Left cardiac atrium (tissue), 4 donors: Measurements from ENCODE around the gene TNS3. TPM values are rescaled to one million over a fixed set of nuclear protein-coding genes. Genes with fewer than 3 reads are reported as not detected.

Experiments
- ATAC-seq, 2 donors: fragments of 200-7000 bp; cut with Tn5 transposase; one replicate each; pipeline ENCODE4 v1.9.1; 2020; ENCODE audit warnings: mild to moderate bottlenecking in 2 of 2, moderate library complexity in 2 of 2
- DNase-seq: peaks from one replicate; pipeline ENCODE4 v3.0.0-alpha.2; 2020
- intact Hi-C, 2 donors: fragments of 100-400 bp; cut with DNase I; formaldehyde crosslinking; loops; one replicate each; pipeline versions ENCODE4 v1.14.1 to v1.15.1; 2022 to 2023
- total RNA-seq, 2 donors: library from RNA; stranded (reverse); fragmentation: NEBNext Ultra II Directional; extraction: Animal tissue kit (Norgen Biotek cat#: 25700); gene quantifications; one replicate each; pipeline ENCODE4 v1.2.1, GENCODE V29; 2021
- donor health status: DM: no; HTN: yes; CAD: no.
- donor health status: DM: no; HTN: yes; CAD: no; lungs with severe emphysema.
- donor health status: DM: yes; HTN: yes; CAD: no.
- donor health status: Dilated cardiomyopathy.

The TNS3 gene
- total RNA-seq, 2 donors from 2014 or later: 51.4 to 66.9 TPM

DNA sequence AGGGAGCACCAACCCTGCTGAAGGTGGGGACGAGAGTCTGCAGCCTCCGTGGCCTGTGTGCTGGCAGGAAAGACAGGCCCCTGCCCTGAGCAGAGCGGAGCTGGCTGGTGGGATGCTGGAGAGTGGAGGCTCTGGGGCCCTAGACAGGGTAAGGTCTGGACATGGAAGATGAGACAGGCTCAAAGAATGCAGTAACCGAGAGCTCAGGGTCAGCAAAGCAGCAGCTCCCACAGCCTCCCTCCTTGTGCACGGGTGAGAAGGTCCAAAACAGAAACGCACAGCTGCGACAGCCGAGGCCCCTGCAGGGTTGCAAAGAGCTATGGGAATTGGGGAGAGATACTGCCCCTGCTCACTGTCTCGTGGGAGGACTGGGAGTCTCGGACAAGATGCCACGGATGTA lies 80.5 kb downstream of the TNS3 start:
- intact Hi-C loops: no loop called here
- peak; percentile 36 to 78 for ATAC-seq
- no peak for DNase-seq

DNA sequence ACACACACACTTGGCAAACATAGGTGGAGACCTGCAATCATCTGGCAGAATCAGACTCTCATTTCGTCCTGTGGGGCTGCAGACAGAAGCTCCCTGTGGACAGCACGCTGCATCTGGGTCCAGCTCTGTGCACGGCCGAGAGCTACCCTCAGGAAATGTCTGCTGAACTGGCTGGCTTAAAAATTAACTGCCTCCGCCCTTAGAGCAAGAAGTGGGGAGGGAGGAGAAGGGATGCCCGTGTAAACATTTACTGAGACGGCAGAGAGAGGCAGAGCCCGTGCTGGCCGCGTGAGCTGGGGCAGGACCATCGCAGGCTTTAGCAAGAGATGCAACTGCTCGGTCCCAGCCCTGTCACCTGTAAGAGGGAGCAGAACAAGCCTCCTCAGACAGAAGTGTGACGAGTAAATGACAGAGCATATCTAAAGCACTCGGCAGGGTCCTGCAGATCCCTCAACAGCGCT lies 81.8 kb downstream of the TNS3 start:
- ATAC-seq: no peak
- intact Hi-C loops: no loop called here
- DNase-seq: no peak

DNA sequence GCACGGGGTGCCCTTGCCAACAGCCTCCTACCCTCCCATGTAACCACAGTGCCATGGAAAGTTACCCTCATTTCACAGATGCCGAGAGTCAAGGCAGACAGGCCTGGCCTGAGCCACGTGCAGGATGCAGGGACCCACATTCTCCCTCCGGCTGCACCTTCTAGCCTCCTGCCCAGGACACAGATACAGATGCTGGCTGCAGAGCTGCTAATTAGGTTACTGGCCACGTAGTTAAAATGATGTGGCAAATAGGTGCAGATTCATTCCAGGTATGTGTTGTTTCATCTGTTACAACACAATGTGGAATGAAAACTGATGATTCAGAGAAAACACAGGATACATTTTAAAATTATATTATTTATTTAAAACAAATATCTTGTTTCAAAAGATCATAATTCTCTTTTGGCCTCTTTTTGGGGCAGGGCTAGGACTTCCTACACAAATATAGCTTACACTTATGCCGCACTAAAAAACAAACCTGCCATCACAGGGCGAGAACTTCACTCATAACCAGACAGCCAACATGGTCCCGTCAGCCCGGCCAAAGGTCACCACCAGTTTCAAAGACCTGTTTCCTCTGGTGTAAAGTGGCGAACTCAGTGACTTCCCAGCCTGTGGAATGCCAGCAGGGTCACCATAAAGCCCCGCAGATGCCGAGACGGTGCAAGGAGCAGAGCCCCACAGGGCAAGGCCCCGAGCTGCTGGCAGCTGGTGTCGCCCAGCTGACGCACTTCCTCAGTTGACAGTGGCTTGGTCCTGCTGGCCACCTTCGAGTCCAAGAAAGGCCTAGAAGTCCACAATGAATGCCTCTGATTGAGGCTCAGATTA lies 83.5 kb downstream of the TNS3 start:
- intact Hi-C loops: no loop called here

DNA sequence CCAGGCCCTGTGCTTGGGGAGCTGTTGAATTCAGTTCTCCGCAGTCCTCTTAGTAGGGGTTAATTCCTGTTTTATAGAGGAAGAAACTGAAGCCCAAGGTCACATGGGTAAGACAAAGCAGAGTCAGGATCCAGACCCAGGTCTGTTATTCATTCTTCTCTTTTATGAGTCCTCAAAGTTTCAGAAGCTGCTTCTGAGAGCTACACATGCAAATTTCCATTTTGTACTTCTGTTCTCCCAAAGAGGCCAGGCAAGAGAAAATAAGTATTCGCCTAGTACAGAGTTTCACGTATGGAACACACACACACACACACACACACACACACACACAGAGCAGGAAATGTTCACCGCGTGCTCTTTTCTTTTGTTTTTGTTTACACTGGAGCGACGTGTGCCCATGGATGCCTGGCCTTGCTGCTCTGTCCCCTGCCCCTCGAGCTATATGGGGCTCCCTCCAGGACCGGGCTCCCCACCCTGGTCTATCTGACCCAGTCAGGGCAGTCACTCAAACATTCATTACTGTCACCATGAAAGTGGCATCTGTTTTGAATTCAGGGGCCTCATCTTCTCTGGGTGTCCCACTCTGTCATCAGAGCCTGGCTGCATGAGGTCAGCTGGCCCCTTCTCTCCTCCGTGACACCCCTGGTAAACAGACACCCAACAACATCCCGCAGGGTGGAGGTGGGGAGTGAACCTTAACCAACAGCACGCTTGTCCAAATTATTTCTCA lies 84.4 kb downstream of the TNS3 start:
- ATAC-seq: no peak
- intact Hi-C loops: no loop called here
- DNase-seq: no peak

More for the DNA sequence above, 83.5 kb downstream of the TNS3 start:
- ATAC-seq: no peak
- DNase-seq: no peak

DNA sequence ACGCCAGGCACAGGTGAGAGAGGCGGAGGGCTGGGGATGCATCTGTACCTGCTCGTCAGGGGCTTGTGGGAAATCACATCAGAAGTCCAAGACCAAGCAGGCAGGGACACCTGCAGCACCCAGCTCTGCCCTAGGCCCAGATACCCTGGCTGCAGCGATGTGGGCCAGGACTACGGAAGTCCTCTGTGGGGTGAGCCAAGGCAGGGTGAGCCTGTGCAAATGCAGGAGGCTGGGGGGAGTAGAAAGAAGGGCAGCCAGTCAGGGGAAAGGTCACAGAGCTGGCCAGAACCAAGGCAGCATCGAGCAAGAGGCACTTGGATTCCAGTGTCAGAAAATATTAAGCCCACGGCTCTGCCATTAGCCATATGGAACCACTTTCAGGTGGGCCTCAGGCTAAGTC lies 85.2 kb downstream of the TNS3 start:
- DNase-seq (no peak), ATAC-seq (no peak)
- intact Hi-C loops: no loop called here

DNA sequence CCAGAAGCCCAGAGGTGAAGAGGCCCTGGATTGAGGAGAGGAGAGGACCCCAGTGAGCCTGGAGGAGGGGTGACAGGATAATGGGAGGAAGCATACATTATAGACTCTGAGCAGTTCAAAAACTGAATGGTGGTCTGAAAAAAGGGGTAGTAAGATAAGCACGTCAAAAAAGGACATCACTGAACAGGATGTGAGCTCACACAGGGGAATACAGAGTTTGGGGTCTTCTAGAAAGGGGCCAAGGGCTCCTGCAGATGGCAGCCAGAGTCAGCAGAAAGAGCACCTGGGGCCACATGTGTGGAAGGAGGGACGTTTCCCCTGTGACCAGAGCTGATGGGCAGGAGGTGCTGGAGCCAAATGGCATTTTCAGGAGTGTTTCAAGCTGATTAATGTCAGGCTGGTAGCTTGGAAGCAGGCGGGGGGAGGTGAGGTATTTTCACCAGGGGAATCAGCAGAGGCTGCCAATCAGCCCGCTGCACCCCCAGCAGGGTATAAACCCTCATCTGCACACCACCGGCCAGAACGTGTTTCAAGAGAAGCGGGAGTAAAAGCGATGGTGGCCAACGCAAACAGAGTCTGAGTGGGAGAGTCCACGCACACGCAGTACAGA lies 85.8 kb downstream of the TNS3 start:
- intact Hi-C loops: no loop called here
- DNase-seq (no peak), ATAC-seq (no peak)

DNA sequence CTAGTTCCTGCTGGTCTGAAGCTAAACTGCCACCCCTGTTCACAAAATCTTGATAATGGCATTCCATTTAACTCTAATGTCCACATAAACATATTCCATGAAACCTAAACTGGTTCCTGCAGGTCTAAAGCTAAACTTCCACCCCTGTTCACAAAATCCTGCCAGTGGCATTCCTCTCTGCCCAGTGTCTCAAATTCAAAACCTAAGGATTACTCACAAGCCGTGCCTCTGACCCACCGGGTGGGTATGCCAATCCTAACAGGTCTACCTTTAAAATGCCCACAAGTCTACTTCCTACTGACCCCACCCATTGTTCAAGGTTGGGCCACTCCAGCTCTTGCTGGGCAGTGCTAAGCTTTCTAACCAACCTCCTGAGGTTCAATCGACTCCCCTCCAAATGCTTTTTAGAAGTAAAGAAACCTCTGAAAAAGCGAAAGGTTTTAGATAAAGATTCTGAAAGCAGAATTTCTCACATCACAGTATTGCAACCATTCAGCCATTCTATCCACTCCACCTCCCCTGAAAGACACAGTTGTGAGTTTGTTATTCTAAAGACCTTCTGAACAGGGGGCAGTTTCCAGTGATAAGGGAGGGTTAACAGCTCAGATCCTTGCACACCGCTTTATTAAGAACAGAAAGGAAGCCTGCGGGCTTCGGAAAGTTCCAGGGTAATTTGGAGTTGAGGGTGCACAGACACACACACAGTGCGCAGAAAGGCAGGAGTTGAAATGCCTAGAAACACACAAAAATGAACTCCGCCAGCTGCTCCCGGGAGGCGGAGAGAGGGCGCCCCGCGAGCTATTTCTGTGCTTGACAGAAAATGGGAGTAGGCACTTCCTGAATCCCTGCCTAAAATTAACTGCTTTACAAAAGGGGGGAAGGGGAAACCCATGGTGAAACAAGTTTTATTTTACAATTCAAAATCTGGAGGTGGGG lies 87.7 kb downstream of the TNS3 start:
- intact Hi-C loops: no loop called here

DNA sequence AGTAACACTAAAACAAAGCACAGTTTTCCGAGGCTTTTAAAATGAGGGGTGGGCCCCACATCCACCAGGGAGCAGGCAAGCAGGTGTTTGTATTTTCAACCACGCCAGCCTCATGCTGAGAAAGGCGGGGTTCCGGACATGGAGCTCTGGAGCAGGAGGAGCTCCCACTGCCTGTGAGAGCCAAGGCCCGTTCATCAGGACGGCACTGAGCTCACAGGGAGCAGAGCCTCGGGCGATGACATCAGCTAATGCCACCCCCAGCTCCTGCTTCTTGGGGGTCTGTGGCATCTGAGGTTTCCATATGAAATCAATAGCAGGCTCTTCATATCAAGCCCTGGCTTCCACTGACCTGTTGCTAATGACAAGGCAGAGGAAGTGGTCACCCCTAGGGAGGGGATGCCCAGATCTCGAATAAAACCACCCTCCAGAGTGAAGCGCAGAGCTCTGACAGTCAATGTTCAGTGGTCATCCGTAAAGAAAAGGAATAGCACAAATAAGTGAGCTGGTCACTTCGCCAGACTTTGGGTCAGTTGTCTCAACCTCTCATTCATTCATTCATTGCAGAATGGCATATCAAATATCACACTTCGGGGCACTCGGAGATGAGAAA lies 89.1 kb downstream of the TNS3 start:
- ATAC-seq: no peak
- peak; percentile 11 for DNase-seq
- intact Hi-C loops: no loop called here

More for the DNA sequence above, 87.7 kb downstream of the TNS3 start:
- ATAC-seq (peak; percentile 36 to 60), DNase-seq (no peak)

DNA sequence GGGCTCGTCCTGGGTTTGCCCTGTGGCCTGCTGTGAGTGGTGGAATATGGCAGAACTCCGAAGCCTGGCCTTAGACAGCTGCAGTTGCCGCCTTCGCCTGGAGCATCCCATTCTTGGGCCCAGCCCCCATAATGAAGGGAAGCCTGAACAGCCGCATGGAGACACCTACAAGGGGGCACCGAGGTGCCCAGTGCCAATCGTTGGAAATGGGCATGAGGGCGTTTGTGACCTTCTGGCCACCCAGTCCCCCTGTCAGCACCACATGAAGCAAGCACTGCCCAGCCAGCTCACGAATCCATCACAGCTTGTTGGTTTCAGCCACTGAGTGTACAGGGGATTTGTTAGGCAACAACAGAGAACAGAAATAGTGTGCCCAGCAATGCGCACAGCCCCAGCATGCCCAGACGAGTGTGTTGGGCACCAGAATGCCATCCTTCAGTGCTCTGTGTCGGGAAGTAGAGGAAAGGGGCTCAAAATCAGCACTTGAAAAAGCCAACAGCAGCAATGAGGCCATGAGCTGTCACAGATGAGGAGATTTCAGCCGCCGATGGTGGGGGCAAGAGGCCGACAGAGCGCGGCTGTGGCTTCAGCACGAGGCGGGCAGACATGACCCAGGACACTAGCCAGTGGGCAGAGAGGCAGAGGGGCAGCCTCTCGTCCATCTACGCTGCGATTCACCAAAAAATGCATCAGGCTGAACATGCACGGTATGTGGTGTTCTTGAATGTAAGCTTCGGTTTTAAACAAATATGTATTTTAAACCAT lies 91.2 kb downstream of the TNS3 start:
- ATAC-seq (no peak), DNase-seq (peak; percentile 9)
- intact Hi-C loops: no loop called here

DNA sequence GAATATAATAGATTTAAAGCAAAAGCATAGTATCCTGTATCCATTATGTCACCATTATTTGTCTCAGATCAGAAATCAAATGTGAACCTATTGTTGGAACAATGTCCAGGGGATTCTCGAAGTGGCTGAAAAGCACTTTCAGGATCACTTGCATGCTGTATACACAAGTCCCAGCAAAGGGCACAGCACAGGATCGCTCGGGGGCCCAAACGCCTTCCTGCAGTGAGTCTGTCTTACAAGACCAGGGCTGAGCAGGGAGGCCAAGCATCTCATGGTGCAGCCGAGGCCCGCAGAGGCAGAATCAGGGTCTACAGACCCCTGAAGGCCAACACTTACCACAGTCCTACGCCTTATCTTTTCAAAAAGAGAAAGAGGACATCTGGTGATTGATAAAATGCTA lies 92.3 kb downstream of the TNS3 start:
- DNase-seq (peak; percentile 14), ATAC-seq (no peak)
- intact Hi-C loops: no loop called here

DNA sequence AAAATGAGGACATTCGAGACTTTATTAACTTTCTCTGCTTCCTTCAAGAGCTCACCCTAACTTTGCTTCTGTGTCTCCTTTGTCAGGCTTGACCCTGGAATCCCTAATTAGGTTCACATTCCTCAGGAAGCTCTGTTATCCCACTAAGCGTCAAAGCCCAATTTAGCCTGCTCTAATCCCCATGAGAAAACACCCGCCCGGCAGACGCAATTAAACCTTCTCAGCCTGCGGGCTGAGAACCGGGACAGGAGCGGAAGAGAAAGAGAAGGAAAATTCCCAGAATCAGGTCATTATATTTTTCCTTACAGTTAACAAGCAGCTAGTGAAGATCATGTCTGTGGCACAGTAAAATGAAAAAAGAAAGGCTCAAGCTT lies 93.0 kb downstream of the TNS3 start:
- ATAC-seq (peak; percentile 7 to 45), DNase-seq (no peak)
- intact Hi-C loops: no loop called here

DNA sequence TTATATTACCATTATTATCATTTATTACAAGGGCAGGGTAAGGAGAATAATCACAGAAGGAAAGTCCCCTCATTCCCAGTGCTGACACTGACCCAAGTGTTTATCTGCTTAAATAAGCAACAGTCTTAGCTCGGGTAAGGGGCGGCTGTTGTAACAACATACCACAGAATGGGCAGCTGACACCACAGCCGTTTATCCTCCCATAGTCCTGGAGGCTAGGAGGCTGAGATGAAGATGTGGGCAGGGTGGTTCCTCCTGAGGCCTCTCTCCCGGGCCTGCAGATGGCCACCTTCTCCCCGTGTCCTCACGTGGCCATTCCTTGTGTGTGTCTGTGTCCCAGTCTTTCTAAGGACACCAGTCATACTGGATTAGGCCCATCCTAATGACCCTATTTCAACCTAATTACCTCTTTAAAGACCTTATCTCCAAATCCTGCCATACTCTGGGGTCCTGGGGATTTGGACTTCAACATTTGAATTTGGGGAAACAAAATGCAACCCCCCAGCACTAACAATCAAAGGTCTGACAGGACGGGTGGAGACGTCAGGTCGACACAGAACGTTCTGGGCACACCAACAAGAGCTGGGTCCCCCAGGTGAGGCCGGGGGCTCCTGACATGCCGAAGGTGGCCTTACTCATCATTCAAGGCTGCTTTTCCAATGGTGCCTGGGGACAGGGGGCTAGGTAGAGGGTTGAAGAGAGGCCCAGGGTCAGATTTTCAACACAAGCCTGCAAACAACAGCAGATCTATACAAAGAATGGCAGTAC lies 93.5 kb downstream of the TNS3 start:
- intact Hi-C loops: no loop called here

DNA sequence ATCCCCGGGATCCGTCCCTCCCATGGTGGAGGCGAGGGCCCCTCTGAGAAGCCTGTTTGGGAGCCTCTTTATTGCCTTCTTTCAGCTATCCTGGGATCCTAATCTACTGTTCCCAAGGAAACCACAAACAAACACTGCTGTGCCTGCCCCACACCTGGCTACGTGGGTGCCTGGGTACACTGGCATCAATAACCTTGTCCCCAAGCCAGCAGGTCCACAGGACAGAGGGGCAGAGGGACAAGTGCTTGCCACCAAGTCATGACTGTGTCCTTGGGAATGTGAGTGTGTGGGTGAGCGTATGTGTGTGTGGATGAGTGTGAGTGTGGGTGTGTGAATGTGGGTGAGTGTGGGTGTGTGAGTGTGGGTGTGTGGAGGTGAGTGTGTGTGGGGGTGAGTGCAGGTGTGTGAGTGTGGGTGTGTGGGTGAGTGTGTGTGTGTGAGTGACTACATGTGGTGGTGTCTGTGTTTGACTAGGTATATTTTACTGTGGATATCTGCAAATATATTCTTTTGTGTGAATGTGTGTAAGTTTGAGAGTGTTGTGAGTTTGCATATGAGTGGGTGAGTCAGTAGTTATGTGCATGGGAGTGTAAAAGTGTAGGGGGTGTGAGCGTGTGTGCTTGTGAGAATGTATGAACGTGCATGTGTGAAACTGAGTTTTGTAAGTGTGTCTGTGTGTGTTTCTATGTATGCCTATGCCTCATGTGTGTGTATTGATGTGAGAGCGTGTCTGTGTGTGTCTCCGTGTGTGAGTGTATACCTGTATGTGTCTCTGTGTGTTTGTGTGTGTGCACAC lies 96.1 kb downstream of the TNS3 start:
- intact Hi-C loops: no loop called here
- peak; percentile 15 to 29 for ATAC-seq
- DNase-seq: peak; percentile 53

More for the DNA sequence above, 93.5 kb downstream of the TNS3 start:
- peak; percentile 14 for DNase-seq
- ATAC-seq: no peak

DNA sequence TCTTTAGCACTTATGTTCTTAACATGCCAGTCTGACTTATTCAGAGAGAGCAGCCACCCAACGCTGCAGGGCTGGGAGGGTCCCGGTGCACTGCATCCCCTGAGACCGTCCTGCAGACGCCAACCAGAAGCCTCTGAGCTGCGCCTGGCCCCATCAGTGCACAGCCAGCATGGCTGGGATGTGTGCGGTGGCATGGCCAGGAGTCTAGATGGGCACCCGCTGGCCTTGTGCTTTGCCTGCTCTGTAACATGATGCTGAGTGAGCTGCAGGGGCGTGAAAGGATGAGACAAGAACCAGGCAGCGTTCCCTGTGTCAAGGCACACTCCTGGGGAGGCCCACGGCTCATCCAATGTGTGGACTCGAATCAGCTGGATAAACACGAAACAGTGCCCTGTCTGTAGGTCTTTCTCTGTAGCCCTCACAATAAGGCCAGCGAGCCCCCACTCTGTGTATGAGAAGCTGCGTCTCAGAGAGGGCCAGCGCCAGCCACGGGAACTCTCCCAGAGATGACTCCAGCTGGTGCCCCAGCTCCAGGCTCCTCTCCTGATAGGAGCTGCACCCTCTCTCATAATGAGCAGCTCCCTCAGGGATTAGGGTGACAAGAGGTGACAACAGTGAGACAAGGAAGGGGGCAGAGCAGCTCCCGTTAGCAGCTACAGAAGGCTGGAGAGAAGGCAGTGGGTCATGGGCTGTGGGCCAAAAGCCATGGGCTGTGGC lies 96.8 kb downstream of the TNS3 start:
- intact Hi-C loops: no loop called here
- ATAC-seq (peak; percentile 51 to 64), DNase-seq (peak; percentile 49)

DNA sequence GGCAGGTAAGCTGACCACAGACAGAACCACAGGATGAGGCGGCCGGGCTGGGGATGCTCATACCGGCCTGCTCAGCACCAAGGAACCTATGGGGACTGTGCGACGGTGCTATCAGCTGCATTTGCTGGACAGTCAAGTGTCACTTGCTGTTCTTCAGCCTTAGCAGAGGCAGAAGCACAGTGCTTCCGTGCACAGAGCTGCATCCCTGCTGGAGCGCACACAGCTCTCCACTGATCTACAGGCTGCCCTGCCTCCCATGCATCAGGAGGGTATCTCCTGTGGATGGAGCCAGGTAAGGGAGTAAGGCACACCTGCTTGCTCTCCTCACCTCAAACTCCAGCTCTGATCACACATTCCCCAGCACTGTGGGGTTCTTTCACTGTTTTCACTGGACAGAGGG lies 97.5 kb downstream of the TNS3 start:
- ATAC-seq (no peak), DNase-seq (no peak)
- intact Hi-C loops: no loop called here
